Measurements from ENCODE around the gene IGFBP5. TPM values are rescaled to one million over a fixed set of nuclear protein-coding genes. Genes with fewer than 3 reads are reported as not detected.

Gene IGFBP5
- total RNA-seq, 1 donor from 2014 or later = 138 TPM

GRCh38 chr2:216739035-216739434, 43.7 kb upstream of the IGFBP5 start:
- Histone ChIP-seq H3K9me3 (replicated peaks) (no peaks in the 10 kb centered on the region), H3K4me3 (no peak overlapping the region), H3K4me1 (peaks cover 26% of the 10 kb centered on the region), H3K27me3 (ENCODE audit: low read depth) (no peaks in the 10 kb centered on the region), H3K27ac (replicated peaks) (no peak overlapping the region), H3K36me3 (no peaks in the 10 kb centered on the region)
- no peak for DNase-seq
- intact Hi-C loops (cut with micrococcal nuclease) = no loop called here
- no peak for TF ChIP-seq CTCF (IDR thresholded peaks at IDR 0.05; ENCODE audit: borderline replicate concordance)

GRCh38 chr2:216737676-216738075, 42.3 kb upstream of the IGFBP5 start:
- no peaks in the 10 kb centered on the region for H3K36me3 ChIP-seq
- TF ChIP-seq CTCF (IDR thresholded peaks at IDR 0.05; ENCODE audit: borderline replicate concordance) = no peak
- intact Hi-C loops (cut with micrococcal nuclease) = no loop called here
- H3K9me3 ChIP-seq (replicated peaks) = no peaks in the 10 kb centered on the region
- H3K27me3 ChIP-seq (ENCODE audit: low read depth) = no peaks in the 10 kb centered on the region
- peaks cover 26% of the 10 kb centered on the region for H3K4me1 ChIP-seq
- DNase-seq = no peak
- H3K27ac ChIP-seq (replicated peaks) = no peak overlapping the region
- no peak overlapping the region for H3K4me3 ChIP-seq

- intact Hi-C loops (cut with micrococcal nuclease) = no loop called here
- H3K4me1 ChIP-seq = peaks cover 26% of the 10 kb centered on the region
- H3K36me3 ChIP-seq = no peaks in the 10 kb centered on the region
- DNase-seq = no peak
- no peak overlapping the region for H3K4me3 ChIP-seq
- H3K27ac ChIP-seq (replicated peaks) = peak overlapping the region; percentile 62
- TF ChIP-seq CTCF (IDR thresholded peaks at IDR 0.05; ENCODE audit: borderline replicate concordance) = no peak
- no peaks in the 10 kb centered on the region for H3K27me3 ChIP-seq (ENCODE audit: low read depth)
- H3K9me3 ChIP-seq (replicated peaks) = no peaks in the 10 kb centered on the region
These were observed 41.0 kb upstream of the IGFBP5 start for GRCh38 chr2:216736326-216736725.

- TF ChIP-seq CTCF (IDR thresholded peaks at IDR 0.05; ENCODE audit: borderline replicate concordance) = no peak
- intact Hi-C loops (cut with micrococcal nuclease) = no loop called here
- H3K36me3 ChIP-seq = no peaks in the 10 kb centered on the region
These were observed 40.3 kb upstream of the IGFBP5 start for GRCh38 chr2:216735668-216736067.

GRCh38 chr2:216735086-216735485, 39.7 kb upstream of the IGFBP5 start:
- no peak for DNase-seq
- no peak for TF ChIP-seq CTCF (IDR thresholded peaks at IDR 0.05; ENCODE audit: borderline replicate concordance)
- no peaks in the 10 kb centered on the region for H3K27me3 ChIP-seq (ENCODE audit: low read depth)
- intact Hi-C loops (cut with micrococcal nuclease) = no loop called here
- H3K9me3 ChIP-seq (replicated peaks) = no peaks in the 10 kb centered on the region
- H3K27ac ChIP-seq (replicated peaks) = peak overlapping the region; percentile 62
- H3K4me1 ChIP-seq = peaks cover 16% of the 10 kb centered on the region
- H3K4me3 ChIP-seq = no peak overlapping the region
- no peaks in the 10 kb centered on the region for H3K36me3 ChIP-seq

More at GRCh38 chr2:216735668-216736067, 40.3 kb upstream of the IGFBP5 start:
- Histone ChIP-seq H3K9me3 (replicated peaks) (no peaks in the 10 kb centered on the region), H3K4me1 (peaks cover 20% of the 10 kb centered on the region), H3K4me3 (no peak overlapping the region), H3K27me3 (ENCODE audit: low read depth) (no peaks in the 10 kb centered on the region), H3K27ac (replicated peaks) (peak overlapping the region; percentile 62)
- no peak for DNase-seq

GRCh38 chr2:216733046-216733445, 37.7 kb upstream of the IGFBP5 start:
- no peaks in the 10 kb centered on the region for H3K27me3 ChIP-seq (ENCODE audit: low read depth)
- no peaks in the 10 kb centered on the region for H3K9me3 ChIP-seq (replicated peaks)
- H3K36me3 ChIP-seq = no peaks in the 10 kb centered on the region
- TF ChIP-seq CTCF (IDR thresholded peaks at IDR 0.05; ENCODE audit: borderline replicate concordance) = no peak
- H3K4me3 ChIP-seq = no peak overlapping the region
- H3K4me1 ChIP-seq = peaks cover 13% of the 10 kb centered on the region
- DNase-seq = no peak
- intact Hi-C loops (cut with micrococcal nuclease) = no loop called here
- H3K27ac ChIP-seq (replicated peaks) = peak overlapping the region; percentile 31
